ENCODE results near the gene BOLA1. TPM values are rescaled to one million over a fixed set of nuclear protein-coding genes. Genes with fewer than 3 reads are reported as not detected.
"Not testable (repeated sequence)": the region's sequence is repeated elsewhere in the genome, so short reads cannot be mapped to it uniquely, and the experiment has no call there.

Gene BOLA1, protein sequence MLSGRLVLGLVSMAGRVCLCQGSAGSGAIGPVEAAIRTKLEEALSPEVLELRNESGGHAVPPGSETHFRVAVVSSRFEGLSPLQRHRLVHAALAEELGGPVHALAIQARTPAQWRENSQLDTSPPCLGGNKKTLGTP
- total RNA-seq (10 to 100 TPM; 13.0 to 23.8 (median 19.4) TPM), polyA plus RNA-seq (40.2 TPM)
- long read RNA-seq, donor 1, transcript BOLA1-202 (2 exons, 859 nt), result major isoform, 6 of 13 reads
- long read RNA-seq, donor 1, partial matches to known transcripts, result 1 of 13 reads
- long read RNA-seq, donor 1, other reads (novel, unspliced or antisense), result 5 of 13 reads
- long read RNA-seq, donor 2, transcript BOLA1-202 (2 exons, 859 nt), result major isoform, 6 of 11 reads
- long read RNA-seq, donor 2, partial matches to known transcripts, result 0 of 11 reads
- long read RNA-seq, donor 2, other reads (novel, unspliced or antisense), result 4 of 11 reads
- long read RNA-seq, donor 3, partial matches to known transcripts, result 0 of 4 reads
- long read RNA-seq, donor 3, other reads (novel, unspliced or antisense), result 0 of 4 reads
- long read RNA-seq, donor 4, transcript BOLA1-202 (2 exons, 859 nt), result major isoform, 10 of 15 reads
- long read RNA-seq, donor 4, partial matches to known transcripts, result 0 of 15 reads
- long read RNA-seq, donor 4, other reads (novel, unspliced or antisense), result 5 of 15 reads

GRCh38 chr1:149899460-149900284, at the start of gene BOLA1:
Gene BOLA1 (plus strand): TSS chr1:149899568. CDS start chr1:149900060, 492 bp downstream.
- H3K4me3 ChIP-seq (ENCODE audit: low read length), result peak within 1 kb of the TSS; percentile 53
- 5% methylated on average over 65 of the region's 65 CpGs for whole genome bisulfite sequencing
- DNase-seq (peak; percentile 95 to 98 (median 97)), ATAC-seq (peak; percentile 99)
- no peaks in the 10 kb centered on the region for H3K9me3 ChIP-seq (ENCODE audit: control insufficient read depth, low read length)
- H3K27ac ChIP-seq (ENCODE audit: low read length), result peak within 1 kb of the TSS; percentile 87
- peaks cover 6% of the 10 kb centered on the region for H3K4me1 ChIP-seq (ENCODE audit: control insufficient read depth, insufficient read depth, low read length)
- H3K27me3 ChIP-seq (ENCODE audit: control insufficient read depth, insufficient read depth), result no peaks in the 10 kb centered on the region
- intact Hi-C loops (cut with DNase I), result loop anchor here in 1 of 4 donors (10.0 kb wide), 1 partner anchor 155 kb away; no protein-coding TSS in a partner anchor

GRCh38 chr1:149849947-149850360, 49.4 kb upstream of the BOLA1 start:
- WGBS, result 4% methylated on average over 9 of the region's 9 CpGs
- H3K27me3 ChIP-seq (ENCODE audit: control insufficient read depth, insufficient read depth), result no peaks in the 10 kb centered on the region
- ATAC-seq (no peak), DNase-seq (no peak)
- no peaks in the 10 kb centered on the region for H3K9me3 ChIP-seq (ENCODE audit: control insufficient read depth, low read length)
- H3K4me1 ChIP-seq (ENCODE audit: control insufficient read depth, insufficient read depth, low read length), result peaks cover 3% of the 10 kb centered on the region
- intact Hi-C loops (cut with DNase I), result no loop called here
- peak overlapping the region; percentile 83 for H3K4me3 ChIP-seq (ENCODE audit: low read length)
- peak overlapping the region; percentile 48 for H3K27ac ChIP-seq (ENCODE audit: low read length)

DNA sequence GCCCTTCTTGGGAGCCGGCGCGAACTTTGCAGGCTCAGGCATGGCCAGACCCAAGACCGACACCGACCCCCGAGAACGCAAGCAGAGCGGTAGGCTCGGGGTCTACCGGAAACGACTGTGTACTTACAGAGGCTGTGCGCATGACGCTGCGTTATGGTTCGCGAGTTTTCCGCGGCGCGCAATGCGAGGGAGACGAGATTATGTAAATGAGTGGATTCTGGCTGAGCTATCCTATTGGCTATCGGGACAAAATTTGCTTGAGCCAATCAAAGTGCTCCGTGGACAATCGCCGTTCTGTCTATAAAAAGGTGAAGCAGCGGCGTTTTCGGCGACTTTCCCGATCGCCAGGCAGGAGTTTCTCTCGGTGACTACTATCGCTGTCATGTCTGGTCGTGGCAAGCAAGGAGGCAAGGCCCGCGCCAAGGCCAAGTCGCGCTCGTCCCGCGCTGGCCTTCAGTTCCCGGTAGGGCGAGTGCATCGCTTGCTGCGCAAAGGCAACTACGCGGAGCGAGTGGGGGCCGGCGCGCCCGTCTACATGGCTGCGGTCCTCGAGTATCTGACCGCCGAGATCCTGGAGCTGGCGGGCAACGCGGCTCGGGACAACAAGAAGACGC, 48.5 kb upstream of the BOLA1 start:
- H3K27me3 ChIP-seq (ENCODE audit: control insufficient read depth, insufficient read depth); H3K4me3 ChIP-seq (ENCODE audit: low read length); DNase-seq; intact Hi-C loops (cut with DNase I); H3K27ac ChIP-seq (ENCODE audit: low read length); H3K4me1 ChIP-seq (ENCODE audit: control insufficient read depth, insufficient read depth, low read length); H3K9me3 ChIP-seq (ENCODE audit: control insufficient read depth, low read length): not testable (repeated sequence)
- ATAC-seq, result peak; percentile 90 to 92
- WGBS, result no CpG with 5 or more reads among the region's 62 CpGs

DNA sequence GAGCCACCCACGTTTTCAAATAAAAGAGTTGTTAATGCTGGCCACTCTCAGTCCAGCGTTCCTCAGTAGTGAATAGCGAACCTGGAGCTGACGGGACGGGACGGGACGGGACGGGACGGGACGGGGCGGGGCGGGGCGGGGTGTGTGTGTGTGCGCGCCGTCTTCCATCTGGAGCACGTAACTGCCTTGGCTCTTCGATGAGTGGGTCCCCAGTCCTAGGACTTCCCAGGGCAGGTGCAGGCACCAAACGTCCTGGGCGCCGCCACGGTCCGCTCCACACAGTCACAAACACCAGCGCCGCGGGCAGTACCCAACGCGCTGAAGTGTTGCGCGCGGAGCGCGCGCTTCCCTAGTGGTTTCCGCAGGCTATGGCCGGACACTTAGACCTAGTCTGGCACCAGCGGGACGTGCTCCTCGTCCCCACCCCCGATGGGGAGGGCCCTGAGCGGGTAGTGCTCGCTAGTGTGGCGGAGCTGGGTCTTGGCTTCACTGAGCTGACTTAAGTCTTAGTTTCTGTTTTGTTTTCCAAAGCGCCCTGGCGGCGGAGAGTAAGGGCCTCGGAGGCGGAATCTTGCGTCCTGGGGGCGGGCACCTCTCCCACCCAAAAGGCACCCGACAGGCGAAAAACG, 47.7 kb upstream of the BOLA1 start:
- H3K9me3 ChIP-seq (ENCODE audit: control insufficient read depth, low read length); DNase-seq; H3K4me3 ChIP-seq (ENCODE audit: low read length); H3K27me3 ChIP-seq (ENCODE audit: control insufficient read depth, insufficient read depth); intact Hi-C loops (cut with DNase I); H3K4me1 ChIP-seq (ENCODE audit: control insufficient read depth, insufficient read depth, low read length); H3K27ac ChIP-seq (ENCODE audit: low read length): not testable (repeated sequence)
- no CpG with 5 or more reads among the region's 53 CpGs for WGBS
- ATAC-seq, result peak; percentile 80 to 85

- H3K4me3 ChIP-seq (ENCODE audit: low read length); H3K27me3 ChIP-seq (ENCODE audit: control insufficient read depth, insufficient read depth); H3K4me1 ChIP-seq (ENCODE audit: control insufficient read depth, insufficient read depth, low read length); DNase-seq; H3K27ac ChIP-seq (ENCODE audit: low read length); intact Hi-C loops (cut with DNase I); H3K9me3 ChIP-seq (ENCODE audit: control insufficient read depth, low read length): not testable (repeated sequence)
- peak; percentile 67 to 72 for ATAC-seq
- no CpG with 5 or more reads among the region's 26 CpGs for WGBS
Measured at GRCh38 chr1:149852263-149852662, 47.1 kb upstream of the BOLA1 start.

DNA sequence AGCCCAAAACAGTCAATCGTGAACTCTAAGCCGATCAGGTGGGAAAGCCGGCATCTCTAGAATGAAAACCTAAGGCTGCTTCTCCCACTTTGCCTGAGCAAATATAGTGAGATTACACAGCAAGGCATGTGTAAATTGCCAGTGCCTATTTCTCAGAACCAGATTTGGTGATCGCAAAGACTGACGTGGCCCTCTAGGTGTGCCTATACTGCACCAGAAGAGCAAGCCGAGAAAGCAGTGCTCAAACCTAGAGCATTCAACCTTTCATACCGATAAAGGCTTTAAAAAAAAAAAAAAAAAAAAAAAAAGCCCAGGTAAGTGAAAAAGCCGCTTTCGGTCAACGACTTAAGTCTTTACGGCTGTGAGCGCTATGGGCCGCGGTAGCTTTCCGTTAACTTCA, 39.1 kb upstream of the BOLA1 start:
- H3K4me3 ChIP-seq (ENCODE audit: low read length); intact Hi-C loops (cut with DNase I); H3K27ac ChIP-seq (ENCODE audit: low read length); DNase-seq; H3K27me3 ChIP-seq (ENCODE audit: control insufficient read depth, insufficient read depth); ATAC-seq; H3K9me3 ChIP-seq (ENCODE audit: control insufficient read depth, low read length); H3K4me1 ChIP-seq (ENCODE audit: control insufficient read depth, insufficient read depth, low read length): not testable (repeated sequence)
- WGBS, result no CpG with 5 or more reads among the region's 15 CpGs

DNA sequence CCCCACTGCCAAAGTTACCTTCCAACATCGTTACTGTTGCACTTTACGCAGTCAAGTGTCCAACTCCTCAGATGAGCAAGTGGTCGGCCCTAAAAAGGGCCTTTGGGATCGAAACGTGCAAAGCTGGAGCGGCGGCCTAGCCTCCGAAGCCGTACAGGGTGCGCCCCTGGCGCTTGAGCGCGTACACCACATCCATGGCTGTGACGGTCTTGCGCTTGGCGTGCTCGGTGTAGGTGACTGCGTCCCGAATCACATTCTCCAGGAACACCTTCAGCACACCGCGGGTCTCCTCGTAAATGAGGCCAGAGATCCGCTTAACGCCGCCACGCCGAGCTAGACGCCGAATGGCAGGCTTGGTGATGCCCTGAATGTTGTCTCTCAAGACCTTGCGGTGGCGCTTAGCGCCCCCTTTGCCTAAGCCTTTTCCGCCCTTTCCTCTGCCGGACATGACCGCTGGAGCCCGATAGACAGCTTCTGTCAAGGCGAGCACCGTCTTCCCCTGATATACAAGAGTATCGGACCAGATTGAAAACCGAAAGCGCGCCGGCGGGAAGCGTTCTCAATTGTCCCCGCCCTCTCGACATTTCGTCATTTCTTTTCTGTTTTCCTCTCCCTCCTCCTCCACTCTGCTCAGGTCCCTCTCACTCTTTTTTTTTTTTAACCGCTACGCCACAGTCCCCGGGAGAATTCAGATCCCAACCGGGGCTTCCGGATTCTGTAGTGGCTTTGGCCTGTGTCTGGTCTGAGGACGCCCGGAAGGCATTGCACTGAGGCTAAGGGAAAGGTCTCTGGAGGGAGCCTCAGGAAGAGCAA, 38.5 kb upstream of the BOLA1 start:
- ATAC-seq, result peak; percentile 91 to 93
- H3K9me3 ChIP-seq (ENCODE audit: control insufficient read depth, low read length); H3K4me3 ChIP-seq (ENCODE audit: low read length); H3K27ac ChIP-seq (ENCODE audit: low read length); H3K27me3 ChIP-seq (ENCODE audit: control insufficient read depth, insufficient read depth); intact Hi-C loops (cut with DNase I); DNase-seq; H3K4me1 ChIP-seq (ENCODE audit: control insufficient read depth, insufficient read depth, low read length): not testable (repeated sequence)
- WGBS, result no CpG with 5 or more reads among the region's 55 CpGs

GRCh38 chr1:149861497-149862054, 37.8 kb upstream of the BOLA1 start:
- ATAC-seq, result peak; percentile 62 to 65
- H3K9me3 ChIP-seq (ENCODE audit: control insufficient read depth, low read length); intact Hi-C loops (cut with DNase I); DNase-seq; H3K4me1 ChIP-seq (ENCODE audit: control insufficient read depth, insufficient read depth, low read length); H3K27ac ChIP-seq (ENCODE audit: low read length); H3K4me3 ChIP-seq (ENCODE audit: low read length); H3K27me3 ChIP-seq (ENCODE audit: control insufficient read depth, insufficient read depth): not testable (repeated sequence)
- no CpG with 5 or more reads among the region's 32 CpGs for WGBS

- peak; percentile 32 to 44 for ATAC-seq
- no CpG with 5 or more reads among the region's 2 CpGs for WGBS
- H3K27ac ChIP-seq (ENCODE audit: low read length); H3K27me3 ChIP-seq (ENCODE audit: control insufficient read depth, insufficient read depth); intact Hi-C loops (cut with DNase I); H3K4me3 ChIP-seq (ENCODE audit: low read length); H3K4me1 ChIP-seq (ENCODE audit: control insufficient read depth, insufficient read depth, low read length); H3K9me3 ChIP-seq (ENCODE audit: control insufficient read depth, low read length); DNase-seq: not testable (repeated sequence)
Measured at GRCh38 chr1:149866887-149867286, 32.5 kb upstream of the BOLA1 start.

Data from right cardiac atrium (tissue), 5 donors.